ENCODE data around the gene NFATC3.

NFATC3 gene

GRCh38 chr16:68273896-68274295, 188.7 kb downstream of the NFATC3 start:
- TF ChIP-seq CTCF (IDR thresholded peaks at IDR 0.05; ENCODE audit: low read depth, low read length) = no peak
- DNase-seq (ENCODE audit: extremely low read depth, low read depth) = no peak

GRCh38 chr16:68274441-68274840, 189.3 kb downstream of the NFATC3 start:
- no peak for TF ChIP-seq CTCF (IDR thresholded peaks at IDR 0.05; ENCODE audit: low read depth, low read length)

DNA sequence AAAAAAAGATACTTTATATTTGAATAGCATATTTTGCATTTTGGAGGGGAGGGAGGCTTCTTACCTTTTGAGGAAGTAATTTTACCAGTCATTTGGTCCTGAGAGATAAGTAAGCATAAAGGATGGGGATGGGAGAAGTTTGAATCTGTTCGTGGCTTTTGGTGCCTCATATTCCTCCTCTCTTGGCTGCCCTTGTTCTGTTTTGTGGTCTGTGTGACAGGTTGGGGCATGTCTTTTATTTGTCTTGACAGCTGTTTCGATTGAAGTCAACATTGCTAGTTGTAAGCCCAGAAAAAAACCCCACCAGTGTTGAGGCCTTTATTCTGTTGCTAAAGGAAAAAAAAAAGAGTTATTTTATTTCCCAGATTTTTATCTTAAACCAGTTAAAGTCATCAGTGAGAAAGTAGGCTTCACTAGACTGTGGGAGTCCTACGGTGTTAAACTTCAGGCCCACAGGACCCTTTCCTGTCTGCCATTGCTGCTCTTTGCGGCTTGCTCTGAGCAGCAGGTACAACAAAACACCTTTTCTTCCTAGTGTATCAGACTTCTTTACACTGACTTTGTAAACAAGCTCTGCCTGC, 190.5 kb downstream of the NFATC3 start:
- no peak for TF ChIP-seq CTCF (IDR thresholded peaks at IDR 0.05; ENCODE audit: low read depth, low read length)
- no peak for DNase-seq (ENCODE audit: extremely low read depth, low read depth)

More at GRCh38 chr16:68274441-68274840, 189.3 kb downstream of the NFATC3 start:
- DNase-seq (ENCODE audit: extremely low read depth, low read depth) = no peak

DNA sequence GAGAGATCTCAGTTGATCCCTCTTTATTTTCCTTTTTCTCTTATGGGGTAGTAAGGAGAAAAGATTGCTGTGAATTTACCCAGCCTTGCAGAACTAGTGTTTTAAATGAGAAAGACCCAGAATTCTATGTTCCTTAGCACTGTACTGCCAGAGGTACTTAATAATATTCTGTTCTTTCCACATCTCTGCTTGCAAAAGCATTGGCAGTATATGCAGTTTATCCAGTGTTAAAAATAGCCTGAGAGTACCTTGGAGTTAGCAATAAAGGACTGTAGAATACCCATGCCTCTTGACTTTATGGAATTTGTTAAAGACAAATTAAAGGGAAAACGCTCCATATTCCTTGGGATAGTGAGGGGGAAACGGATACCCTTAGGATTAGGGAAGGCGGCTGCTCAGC, 191.1 kb downstream of the NFATC3 start:
- no peak for DNase-seq (ENCODE audit: extremely low read depth, low read depth)
- no peak for TF ChIP-seq CTCF (IDR thresholded peaks at IDR 0.05; ENCODE audit: low read depth, low read length)

All from AG09319 (cell line).